ENCODE data around the gene YARS1. TPM values are rescaled to one million over a fixed set of nuclear protein-coding genes. Genes with fewer than 3 reads are reported as not detected.

YARS1 gene
- total RNA-seq, 1 experiment from 2014 or later: 109 TPM

- no peak for DNase-seq (ENCODE audit: low read depth)
These were observed 36.4 kb downstream of the YARS1 start for GRCh38 chr1:32780628-32781234.

GRCh38 chr1:32780005-32780404 is 37.2 kb downstream of the YARS1 start:
- no peak for DNase-seq (ENCODE audit: low read depth)

GRCh38 chr1:32779242-32779641 is 37.9 kb downstream of the YARS1 start:
- no peak for DNase-seq (ENCODE audit: low read depth)

GRCh38 chr1:32775640-32776337 is 41.4 kb downstream of the YARS1 start:
- DNase-seq (ENCODE audit: low read depth): peak; percentile 84

GRCh38 chr1:32774950-32775634 is 42.1 kb downstream of the YARS1 start:
- DNase-seq (ENCODE audit: low read depth): peak; percentile 98

- DNase-seq (ENCODE audit: low read depth): no peak
These were observed 42.7 kb downstream of the YARS1 start for GRCh38 chr1:32774464-32774808.

- DNase-seq (ENCODE audit: low read depth): no peak
These were observed 43.2 kb downstream of the YARS1 start for GRCh38 chr1:32773764-32774463.

GRCh38 chr1:32773018-32773763 is 44.0 kb downstream of the YARS1 start:
- peak; percentile 56 for DNase-seq (ENCODE audit: low read depth)

- DNase-seq (ENCODE audit: low read depth): no peak
These were observed 44.7 kb downstream of the YARS1 start for GRCh38 chr1:32772281-32773017.

GRCh38 chr1:32771561-32772280 is 45.4 kb downstream of the YARS1 start:
- no peak for DNase-seq (ENCODE audit: low read depth)

GRCh38 chr1:32770741-32771548 is 46.2 kb downstream of the YARS1 start:
- DNase-seq (ENCODE audit: low read depth): no peak

GRCh38 chr1:32770221-32770731 is 46.9 kb downstream of the YARS1 start:
- DNase-seq (ENCODE audit: low read depth): no peak

GRCh38 chr1:32769524-32770220 is 47.5 kb downstream of the YARS1 start:
- peak; percentile 78 for DNase-seq (ENCODE audit: low read depth)

GRCh38 chr1:32768110-32768850 is 48.9 kb downstream of the YARS1 start:
- no peak for DNase-seq (ENCODE audit: low read depth)

GRCh38 chr1:32767641-32768040 is 49.5 kb downstream of the YARS1 start:
- DNase-seq (ENCODE audit: low read depth): no peak

- DNase-seq (ENCODE audit: low read depth): no peak
These were observed 50.0 kb downstream of the YARS1 start for GRCh38 chr1:32767156-32767555.

GRCh38 chr1:32766328-32766972 is 50.7 kb downstream of the YARS1 start:
- DNase-seq (ENCODE audit: low read depth): no peak

All from RPMI7951 (cell line).